IPS-15b (cell line): ENCODE measurements around the gene SULT4A1.
A peak's percentile ranks its signal among the peaks of the same experiment; 100 is the strongest.

ENCODE experiments used
- H3K27me3 ChIP-seq: one replicate; pipeline ENCODE4 v1.6.1; 2013; ENCODE audit warnings: low read length; ENCODE audit not compliant: control insufficient read depth, insufficient read depth
- H3K36me3 ChIP-seq: one replicate; pipeline ENCODE4 v1.6.1; 2013; ENCODE audit warnings: low read length; ENCODE audit not compliant: control insufficient read depth, insufficient read depth
- H3K4me1 ChIP-seq: one replicate; pipeline ENCODE4 v1.6.1; 2013; ENCODE audit warnings: mild to moderate bottlenecking, low read length; ENCODE audit not compliant: control insufficient read depth, insufficient read depth
- H3K4me3 ChIP-seq: one replicate; pipeline ENCODE4 v1.5.1; 2013; ENCODE audit warnings: low read depth, low read length
- H3K9ac ChIP-seq: one replicate; pipeline ENCODE4 v1.6.1; 2013; ENCODE audit warnings: low read depth, mild to moderate bottlenecking, low read length
- H3K9me3 ChIP-seq: one replicate; pipeline ENCODE4 v1.6.1; 2013; ENCODE audit warnings: mild to moderate bottlenecking, low read length; ENCODE audit not compliant: control insufficient read depth, insufficient read depth

Gene SULT4A1

GRCh38 chr22:43819931-43820640 is 42.2 kb downstream of the SULT4A1 start:
- Histone ChIP-seq H3K4me3 (no peak overlapping the region), H3K4me1 (peaks cover 18% of the 10 kb centered on the region), H3K9ac (no peak overlapping the region), H3K36me3 (no peaks in the 10 kb centered on the region), H3K9me3 (no peaks in the 10 kb centered on the region), H3K27me3 (no peaks in the 10 kb centered on the region)

GRCh38 chr22:43819421-43819921 is 42.8 kb downstream of the SULT4A1 start:
- Histone ChIP-seq H3K36me3 (no peaks in the 10 kb centered on the region), H3K9ac (no peak overlapping the region), H3K4me1 (peaks cover 18% of the 10 kb centered on the region), H3K9me3 (no peaks in the 10 kb centered on the region), H3K27me3 (no peaks in the 10 kb centered on the region), H3K4me3 (no peak overlapping the region)

- H3K36me3 ChIP-seq: no peaks in the 10 kb centered on the region
- H3K9ac ChIP-seq: no peak overlapping the region
- H3K27me3 ChIP-seq: no peaks in the 10 kb centered on the region
- H3K4me3 ChIP-seq: no peak overlapping the region
- H3K4me1 ChIP-seq: peaks cover 18% of the 10 kb centered on the region
- no peaks in the 10 kb centered on the region for H3K9me3 ChIP-seq
Measured at GRCh38 chr22:43818981-43819380, 43.3 kb downstream of the SULT4A1 start.

- Histone ChIP-seq H3K9me3 (no peaks in the 10 kb centered on the region), H3K9ac (no peak overlapping the region), H3K36me3 (no peaks in the 10 kb centered on the region), H3K27me3 (no peaks in the 10 kb centered on the region), H3K4me1 (peaks cover 9% of the 10 kb centered on the region), H3K4me3 (no peak overlapping the region)
Measured at GRCh38 chr22:43817402-43817801, 44.9 kb downstream of the SULT4A1 start.

- Histone ChIP-seq H3K27me3 (no peaks in the 10 kb centered on the region), H3K9ac (no peak overlapping the region), H3K9me3 (no peaks in the 10 kb centered on the region), H3K36me3 (no peaks in the 10 kb centered on the region), H3K4me1 (peaks cover 2% of the 10 kb centered on the region), H3K4me3 (no peak overlapping the region)
Measured at GRCh38 chr22:43814264-43814663, 48.0 kb downstream of the SULT4A1 start.

GRCh38 chr22:43812890-43813289 is 49.4 kb downstream of the SULT4A1 start:
- Histone ChIP-seq H3K4me3 (peak overlapping the region; percentile 96), H3K9me3 (no peaks in the 10 kb centered on the region), H3K9ac (peak overlapping the region; percentile 95), H3K36me3 (no peaks in the 10 kb centered on the region), H3K4me1 (peaks cover 2% of the 10 kb centered on the region), H3K27me3 (no peaks in the 10 kb centered on the region)

GRCh38 chr22:43812149-43812842 is 50.0 kb downstream of the SULT4A1 start, which contains the start of gene EFCAB6:
EFCAB6 (minus strand) TSS chr22:43812305; CDS start chr22:43782318, 29,987 bp downstream.
- Histone ChIP-seq H3K4me1 (peaks cover 2% of the 10 kb centered on the region), H3K9ac (peak within 1 kb of the TSS; percentile 95), H3K9me3 (no peaks in the 10 kb centered on the region), H3K36me3 (no peaks in the 10 kb centered on the region), H3K4me3 (peak within 1 kb of the TSS; percentile 96), H3K27me3 (no peaks in the 10 kb centered on the region)

- no peaks in the 10 kb centered on the region for H3K9me3 ChIP-seq
- no peaks in the 10 kb centered on the region for H3K36me3 ChIP-seq
- no peaks in the 10 kb centered on the region for H3K27me3 ChIP-seq
- no peak overlapping the region for H3K9ac ChIP-seq
- peaks cover 2% of the 10 kb centered on the region for H3K4me1 ChIP-seq
- H3K4me3 ChIP-seq: peak overlapping the region; percentile 96
Measured at GRCh38 chr22:43811777-43812148, 50.5 kb downstream of the SULT4A1 start.

- Histone ChIP-seq H3K9ac (no peak overlapping the region), H3K4me1 (no peaks in the 10 kb centered on the region), H3K4me3 (no peak overlapping the region), H3K36me3 (no peaks in the 10 kb centered on the region), H3K27me3 (no peaks in the 10 kb centered on the region), H3K9me3 (no peaks in the 10 kb centered on the region)
Measured at GRCh38 chr22:43802897-43803495, 59.3 kb downstream of the SULT4A1 start.

- no peak overlapping the region for H3K9ac ChIP-seq
- peaks cover 2% of the 10 kb centered on the region for H3K4me1 ChIP-seq
- no peaks in the 10 kb centered on the region for H3K27me3 ChIP-seq
- H3K36me3 ChIP-seq: no peaks in the 10 kb centered on the region
- H3K9me3 ChIP-seq: no peaks in the 10 kb centered on the region
- H3K4me3 ChIP-seq: no peak overlapping the region
Measured at GRCh38 chr22:43800970-43801369, 61.3 kb downstream of the SULT4A1 start.

GRCh38 chr22:43798492-43798891 is 63.8 kb downstream of the SULT4A1 start:
- no peak overlapping the region for H3K9ac ChIP-seq
- no peak overlapping the region for H3K4me3 ChIP-seq
- H3K9me3 ChIP-seq: no peaks in the 10 kb centered on the region
- peaks cover 2% of the 10 kb centered on the region for H3K4me1 ChIP-seq
- H3K36me3 ChIP-seq: no peaks in the 10 kb centered on the region
- H3K27me3 ChIP-seq: no peaks in the 10 kb centered on the region
